Uterus (tissue), 2 donors: Measurements from ENCODE around the gene ATAD2B.

Experiments
- CTCF ChIP-seq, 4 experiments: fragments of 200-600 bp in 2 of 4; fragments of 450-650 bp in 2 of 4; sonication (generic) in 2 of 4; IDR thresholded peaks; one replicate each; pipeline ENCODE4 v1.5.1; 2016 to 2019; ENCODE audit warnings: antibody characterized with exemption in 4 of 4, mild to moderate bottlenecking in 2 of 4, moderate library complexity in 1 of 4
- POLR2A ChIP-seq, 2 donors: fragments of 450-650 bp; IDR thresholded peaks; one replicate each; pipeline ENCODE4 v1.6.1; 2016; ENCODE audit warnings: antibody characterized with exemption in 2 of 2, mild to moderate bottlenecking in 1 of 2, moderate library complexity in 1 of 2

GRCh38 chr2:23772684-23773083, 154.2 kb downstream of the ATAD2B start:
- TF ChIP-seq POLR2A (IDR thresholded peaks at IDR 0.05) (no peak), CTCF (IDR thresholded peaks at IDR 0.05) (no peak)
